ENCODE data around the gene TBKBP1.
A peak's percentile ranks its signal among the peaks of the same experiment; 100 is the strongest.
"Not testable (repeated sequence)": the region's sequence is repeated elsewhere in the genome, so short reads cannot be mapped to it uniquely, and the experiment has no call there.

TBKBP1 gene

GRCh38 chr17:47735139-47735464, 41.1 kb downstream of the TBKBP1 start:
- no peak for DNase-seq

- DNase-seq, result no peak
These were observed 41.6 kb downstream of the TBKBP1 start for GRCh38 chr17:47735536-47736011.

GRCh38 chr17:47736501-47737495, 42.8 kb downstream of the TBKBP1 start:
- DNase-seq, result no peak

- no peak for DNase-seq
These were observed 44.2 kb downstream of the TBKBP1 start for GRCh38 chr17:47738178-47738577.

GRCh38 chr17:47739150-47739549, 45.2 kb downstream of the TBKBP1 start:
- no peak for DNase-seq

GRCh38 chr17:47739945-47740344, 46.0 kb downstream of the TBKBP1 start:
- not testable (repeated sequence) for DNase-seq

- DNase-seq, result no peak
These were observed 47.3 kb downstream of the TBKBP1 start for GRCh38 chr17:47741109-47741792.

GRCh38 chr17:47741793-47742145, 47.8 kb downstream of the TBKBP1 start:
- DNase-seq, result no peak

- DNase-seq, result peak; percentile 62
These were observed 48.6 kb downstream of the TBKBP1 start for GRCh38 chr17:47742319-47743181.

GRCh38 chr17:47744168-47745036, 50.4 kb downstream of the TBKBP1 start:
- no peak for DNase-seq

GRCh38 chr17:47745037-47745380, 51.0 kb downstream of the TBKBP1 start:
- DNase-seq, result peak; percentile 15

GRCh38 chr17:47751471-47751870, 57.5 kb downstream of the TBKBP1 start:
- no peak for DNase-seq

GRCh38 chr17:47757386-47757785, 63.4 kb downstream of the TBKBP1 start:
- DNase-seq, result no peak

- no peak for DNase-seq
These were observed 66.6 kb downstream of the TBKBP1 start for GRCh38 chr17:47760409-47761140.
